ENCODE results near the gene GPR137B. TPM values are rescaled to one million over a fixed set of nuclear protein-coding genes. Genes with fewer than 3 reads are reported as not detected.

The GPR137B gene
- total and polyA plus RNA-seq, 2 of the 13 experiments (the other 11 are each of a cell fraction or from before 2014, with no cell fraction given) = 0.31 to 0.41 TPM

DNA sequence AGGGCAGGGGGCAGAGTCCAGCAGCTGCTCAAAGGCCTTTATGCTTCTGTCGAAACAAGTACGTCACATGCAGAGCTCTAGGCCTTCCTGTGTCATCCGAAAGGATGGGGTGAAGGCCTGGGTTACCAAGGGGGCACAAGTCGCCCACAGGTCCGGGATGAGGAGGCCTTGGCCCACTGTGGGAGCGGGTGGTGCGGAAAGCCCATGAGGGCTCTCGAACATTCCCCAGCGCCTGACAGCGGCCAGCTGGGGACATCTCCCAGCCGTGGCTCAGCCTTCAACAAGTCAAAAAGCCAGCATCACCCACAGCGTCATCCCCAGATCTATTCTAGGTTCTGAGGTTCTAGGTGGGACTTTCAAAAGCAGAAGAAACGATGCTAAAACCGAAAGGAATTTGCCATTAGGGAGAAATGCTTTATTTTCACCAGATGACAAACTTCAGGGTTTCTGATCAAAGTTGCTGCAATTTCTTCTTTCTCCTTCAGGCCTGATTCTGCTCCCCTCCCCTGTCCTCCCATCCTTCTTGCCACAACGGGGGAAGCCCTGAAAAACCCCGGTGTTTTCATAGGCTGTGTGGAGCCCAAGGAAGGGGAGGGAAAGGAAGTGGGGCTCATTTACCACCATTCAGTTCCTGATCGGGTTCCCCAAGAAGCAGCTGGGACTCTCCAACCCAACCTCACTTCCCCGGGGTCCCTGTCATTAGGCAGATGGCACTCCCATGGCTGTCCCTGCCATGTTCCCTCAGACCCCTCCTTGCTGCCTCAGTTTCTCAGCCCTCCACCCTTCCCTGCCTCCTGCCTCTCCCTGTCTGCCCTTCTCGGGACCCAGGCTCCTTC is 17.6 kb downstream of the GPR137B start (continued):
- TF ChIP-seq, protein P1, sequence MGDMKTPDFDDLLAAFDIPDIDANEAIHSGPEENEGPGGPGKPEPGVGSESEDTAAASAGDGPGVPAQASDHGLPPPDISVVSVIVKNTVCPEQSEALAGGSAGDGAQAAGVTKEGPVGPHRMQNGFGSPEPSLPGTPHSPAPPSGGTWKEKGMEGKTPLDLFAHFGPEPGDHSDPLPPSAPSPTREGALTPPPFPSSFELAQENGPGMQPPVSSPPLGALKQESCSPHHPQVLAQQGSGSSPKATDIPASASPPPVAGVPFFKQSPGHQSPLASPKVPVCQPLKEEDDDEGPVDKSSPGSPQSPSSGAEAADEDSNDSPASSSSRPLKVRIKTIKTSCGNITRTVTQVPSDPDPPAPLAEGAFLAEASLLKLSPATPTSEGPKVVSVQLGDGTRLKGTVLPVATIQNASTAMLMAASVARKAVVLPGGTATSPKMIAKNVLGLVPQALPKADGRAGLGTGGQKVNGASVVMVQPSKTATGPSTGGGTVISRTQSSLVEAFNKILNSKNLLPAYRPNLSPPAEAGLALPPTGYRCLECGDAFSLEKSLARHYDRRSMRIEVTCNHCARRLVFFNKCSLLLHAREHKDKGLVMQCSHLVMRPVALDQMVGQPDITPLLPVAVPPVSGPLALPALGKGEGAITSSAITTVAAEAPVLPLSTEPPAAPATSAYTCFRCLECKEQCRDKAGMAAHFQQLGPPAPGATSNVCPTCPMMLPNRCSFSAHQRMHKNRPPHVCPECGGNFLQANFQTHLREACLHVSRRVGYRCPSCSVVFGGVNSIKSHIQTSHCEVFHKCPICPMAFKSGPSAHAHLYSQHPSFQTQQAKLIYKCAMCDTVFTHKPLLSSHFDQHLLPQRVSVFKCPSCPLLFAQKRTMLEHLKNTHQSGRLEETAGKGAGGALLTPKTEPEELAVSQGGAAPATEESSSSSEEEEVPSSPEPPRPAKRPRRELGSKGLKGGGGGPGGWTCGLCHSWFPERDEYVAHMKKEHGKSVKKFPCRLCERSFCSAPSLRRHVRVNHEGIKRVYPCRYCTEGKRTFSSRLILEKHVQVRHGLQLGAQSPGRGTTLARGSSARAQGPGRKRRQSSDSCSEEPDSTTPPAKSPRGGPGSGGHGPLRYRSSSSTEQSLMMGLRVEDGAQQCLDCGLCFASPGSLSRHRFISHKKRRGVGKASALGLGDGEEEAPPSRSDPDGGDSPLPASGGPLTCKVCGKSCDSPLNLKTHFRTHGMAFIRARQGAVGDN (CRISPR knock-in tag; IDR thresholded peaks at IDR 0.05) = 0 out of 2 replicates have a peak, but pooled peaks have one; percentile 28
- TF ChIP-seq ZNF180 (CRISPR knock-in tag; IDR thresholded peaks at IDR 0.05; ENCODE audit: borderline replicate concordance, low read depth) (no peak), SMYD3 (CRISPR knock-in tag; IDR thresholded peaks at IDR 0.05) (no peak), SCMH1 (CRISPR knock-in tag; IDR thresholded peaks at IDR 0.05; ENCODE audit: borderline replicate concordance) (no peak), TCF7 (IDR thresholded peaks at IDR 0.05; ENCODE audit: low read depth) (0 out of 2 replicates have a peak, but pooled peaks have one; percentile 31), HNF4A (CRISPR knock-in tag; IDR thresholded peaks at IDR 0.05) (peak; percentile 55), CREM (IDR thresholded peaks at IDR 0.05) (no peak), CREM (CRISPR knock-in tag; IDR thresholded peaks at IDR 0.05) (no peak), HOXA3 (CRISPR knock-in tag; IDR thresholded peaks at IDR 0.05) (peak; percentile 51; the same call in 1 of the 2 replicates), ZNF883 (CRISPR knock-in tag; IDR thresholded peaks at IDR 0.05; ENCODE audit: not compliant biosample characterization) (no peak)
- TF ChIP-seq, protein P2, sequence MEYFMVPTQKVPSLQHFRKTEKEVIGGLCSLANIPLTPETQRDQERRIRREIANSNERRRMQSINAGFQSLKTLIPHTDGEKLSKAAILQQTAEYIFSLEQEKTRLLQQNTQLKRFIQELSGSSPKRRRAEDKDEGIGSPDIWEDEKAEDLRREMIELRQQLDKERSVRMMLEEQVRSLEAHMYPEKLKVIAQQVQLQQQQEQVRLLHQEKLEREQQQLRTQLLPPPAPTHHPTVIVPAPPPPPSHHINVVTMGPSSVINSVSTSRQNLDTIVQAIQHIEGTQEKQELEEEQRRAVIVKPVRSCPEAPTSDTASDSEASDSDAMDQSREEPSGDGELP (IDR thresholded peaks at IDR 0.05; ENCODE audit: borderline replicate concordance, low read depth) = peak; percentile 59; the same call in 1 of the 2 replicates

Data from HepG2 (cell line).